ENCODE measurements around the gene SRMS.

DNA sequence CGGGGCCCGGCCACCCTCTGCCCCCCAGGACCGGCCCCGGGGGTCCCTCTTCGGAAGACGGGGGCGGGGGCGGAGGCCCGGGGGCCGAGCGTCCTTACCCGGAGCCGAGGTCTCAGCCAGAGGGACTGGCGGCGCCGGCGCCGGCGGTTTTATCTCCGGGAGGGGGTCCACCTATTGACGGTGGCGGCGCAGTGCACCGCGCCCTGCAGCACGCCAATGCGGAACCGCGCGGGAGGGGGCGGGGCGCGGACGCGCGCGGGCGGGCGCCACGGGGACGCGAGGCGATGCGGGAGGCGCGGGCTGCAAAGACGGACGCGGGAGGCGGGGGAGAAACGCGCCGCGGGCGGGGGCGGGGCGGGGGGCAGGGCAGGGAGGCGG, 48.6 kb downstream of the SRMS start, which contains the start of gene EEF1A2:
- TF ChIP-seq, protein P1, sequence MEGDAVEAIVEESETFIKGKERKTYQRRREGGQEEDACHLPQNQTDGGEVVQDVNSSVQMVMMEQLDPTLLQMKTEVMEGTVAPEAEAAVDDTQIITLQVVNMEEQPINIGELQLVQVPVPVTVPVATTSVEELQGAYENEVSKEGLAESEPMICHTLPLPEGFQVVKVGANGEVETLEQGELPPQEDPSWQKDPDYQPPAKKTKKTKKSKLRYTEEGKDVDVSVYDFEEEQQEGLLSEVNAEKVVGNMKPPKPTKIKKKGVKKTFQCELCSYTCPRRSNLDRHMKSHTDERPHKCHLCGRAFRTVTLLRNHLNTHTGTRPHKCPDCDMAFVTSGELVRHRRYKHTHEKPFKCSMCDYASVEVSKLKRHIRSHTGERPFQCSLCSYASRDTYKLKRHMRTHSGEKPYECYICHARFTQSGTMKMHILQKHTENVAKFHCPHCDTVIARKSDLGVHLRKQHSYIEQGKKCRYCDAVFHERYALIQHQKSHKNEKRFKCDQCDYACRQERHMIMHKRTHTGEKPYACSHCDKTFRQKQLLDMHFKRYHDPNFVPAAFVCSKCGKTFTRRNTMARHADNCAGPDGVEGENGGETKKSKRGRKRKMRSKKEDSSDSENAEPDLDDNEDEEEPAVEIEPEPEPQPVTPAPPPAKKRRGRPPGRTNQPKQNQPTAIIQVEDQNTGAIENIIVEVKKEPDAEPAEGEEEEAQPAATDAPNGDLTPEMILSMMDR (conservative IDR thresholded peaks at IDR 0.05 in 1 of 2, IDR thresholded peaks at IDR 0.05 in 1 of 2; ENCODE audit: low read depth in 1 of 2, low read length in 2 of 2): no peak
- TF ChIP-seq EZH2 (IDR thresholded peaks at IDR 0.05; ENCODE audit: low read length, missing control alignments): no peak
